ENCODE measurements around the gene CNP.

Gene CNP

DNA sequence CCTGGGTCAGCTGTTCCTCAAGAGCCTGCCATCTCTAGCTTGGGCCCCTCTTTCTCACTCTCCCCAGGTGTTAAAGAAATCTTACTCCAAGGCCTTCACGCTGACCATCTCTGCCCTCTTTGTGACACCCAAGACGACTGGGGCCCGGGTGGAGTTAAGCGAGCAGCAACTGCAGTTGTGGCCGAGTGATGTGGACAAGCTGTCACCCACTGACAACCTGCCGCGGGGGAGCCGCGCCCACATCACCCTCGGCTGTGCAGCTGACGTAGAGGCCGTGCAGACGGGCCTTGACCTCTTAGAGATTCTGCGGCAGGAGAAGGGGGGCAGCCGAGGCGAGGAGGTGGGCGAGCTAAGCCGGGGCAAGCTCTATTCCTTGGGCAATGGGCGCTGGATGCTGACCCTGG lies 6.8 kb downstream of the CNP start:
- DNase-seq, result no peak

DNA sequence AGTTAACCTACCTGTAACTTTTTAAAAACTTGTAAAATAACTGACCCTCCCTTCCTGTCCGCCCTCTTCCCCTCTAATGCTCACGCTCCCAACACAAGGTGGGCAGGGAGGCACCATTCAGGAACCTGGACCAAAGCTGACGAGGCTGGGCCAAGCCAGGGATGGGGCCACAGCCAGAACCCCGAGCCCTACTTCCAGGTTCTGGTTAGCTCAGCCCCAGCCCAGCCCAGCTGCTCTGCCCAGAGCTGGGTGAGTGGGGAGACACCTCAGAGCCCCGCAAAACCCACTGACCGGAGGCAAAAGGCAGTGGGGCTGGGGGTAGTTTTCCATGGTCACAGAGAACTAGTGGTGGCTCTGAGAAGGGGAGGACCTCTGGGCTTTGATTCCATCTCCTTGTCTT lies 7.4 kb downstream of the CNP start:
- no peak for DNase-seq

DNA sequence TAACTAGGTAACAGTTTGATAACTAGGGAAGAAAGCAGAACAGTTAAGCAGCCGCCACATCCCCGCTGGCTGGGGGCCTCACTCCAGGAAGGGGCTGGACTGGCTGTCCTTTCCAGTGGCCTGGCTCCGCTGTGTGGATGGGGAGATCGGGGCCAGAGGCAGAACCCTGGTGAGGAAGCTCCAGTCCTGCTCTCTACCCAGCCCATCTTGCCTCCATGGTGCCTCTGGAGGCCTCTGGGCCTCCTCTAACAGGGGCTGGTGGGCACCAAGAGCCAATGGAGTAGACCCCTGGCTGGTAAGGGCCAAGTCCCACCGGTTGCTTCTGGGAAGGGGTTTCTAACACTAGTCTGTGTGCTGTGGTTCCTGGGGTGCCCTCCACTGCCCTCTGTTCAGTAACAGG lies 8.1 kb downstream of the CNP start:
- no peak for DNase-seq

DNA sequence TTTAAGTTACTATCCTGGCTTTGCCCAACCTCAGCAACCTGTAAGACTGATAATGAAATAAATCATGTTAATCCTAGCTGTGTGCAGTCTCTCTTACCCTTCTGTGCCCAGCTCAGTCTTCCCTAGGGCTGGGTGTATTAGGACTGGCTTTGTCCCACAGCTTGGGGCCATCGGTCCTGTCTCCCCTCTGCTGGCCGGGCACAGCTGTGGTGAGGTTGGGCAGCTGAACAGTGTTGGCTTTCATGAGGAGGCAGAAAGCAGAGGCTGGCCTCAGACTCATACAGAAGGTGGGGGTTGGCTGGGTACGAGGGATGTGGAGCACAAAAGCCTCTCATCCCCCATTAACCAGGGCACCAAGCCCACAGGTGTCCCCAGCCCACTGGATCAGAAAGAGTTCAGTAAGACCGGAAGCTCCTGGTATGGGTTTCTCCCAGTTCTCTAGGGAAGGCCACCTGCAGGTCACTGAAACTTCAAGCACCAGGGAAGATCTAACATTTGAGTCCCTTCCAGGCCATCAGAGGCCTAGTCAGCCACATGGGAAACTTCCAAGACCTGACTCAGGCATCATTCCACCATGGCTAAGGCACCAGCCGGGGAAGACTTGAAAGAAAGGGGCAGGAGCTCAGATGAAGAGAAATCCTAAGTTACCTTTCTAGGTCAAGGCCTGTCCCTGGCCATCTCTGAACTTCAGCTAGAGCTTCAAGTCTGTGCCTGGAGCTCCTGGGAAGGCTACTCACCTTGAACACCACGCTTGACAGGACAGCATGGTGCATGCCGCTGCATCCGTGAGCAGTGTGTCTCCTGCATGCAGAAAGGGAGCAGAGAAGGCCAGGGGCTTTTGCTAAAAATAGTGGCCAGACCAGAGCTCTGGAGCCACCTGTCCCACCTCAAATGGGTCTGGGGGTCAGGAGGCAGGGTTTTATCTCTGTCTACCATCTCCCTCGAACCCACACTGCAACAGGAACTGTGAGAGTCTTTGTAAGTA lies 8.8 kb downstream of the CNP start:
- no peak for DNase-seq

DNA sequence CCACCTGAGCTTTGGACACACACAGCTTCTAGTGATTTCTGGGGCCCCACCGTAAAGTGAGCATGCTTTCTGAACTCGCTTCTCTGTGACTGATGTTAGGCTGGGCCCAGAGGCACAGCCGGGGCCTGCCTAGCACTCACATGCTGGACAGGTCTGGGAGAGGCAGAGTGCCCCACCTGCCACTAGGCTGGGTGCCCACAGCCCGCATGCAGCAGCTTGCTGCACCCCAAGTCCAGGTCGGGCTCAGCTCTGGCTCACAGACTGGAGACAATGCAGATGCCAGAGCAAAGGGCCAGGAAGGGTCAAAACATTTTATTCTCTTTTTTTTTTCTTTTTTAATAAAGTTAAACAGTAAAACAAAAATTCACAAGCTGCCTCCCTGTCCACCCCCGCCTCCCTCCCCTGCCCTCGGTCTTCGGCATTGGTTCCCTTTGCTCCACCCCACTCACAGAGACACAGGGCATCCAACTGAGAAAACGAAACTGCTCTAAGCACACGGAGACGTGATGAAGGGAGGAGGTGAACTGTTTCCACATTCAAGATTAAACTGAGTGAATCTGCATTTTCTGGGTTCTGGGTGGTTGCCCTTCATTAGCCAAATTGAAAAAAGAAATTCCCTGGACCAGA lies 9.7 kb downstream of the CNP start:
- DNase-seq, result no peak

DNA sequence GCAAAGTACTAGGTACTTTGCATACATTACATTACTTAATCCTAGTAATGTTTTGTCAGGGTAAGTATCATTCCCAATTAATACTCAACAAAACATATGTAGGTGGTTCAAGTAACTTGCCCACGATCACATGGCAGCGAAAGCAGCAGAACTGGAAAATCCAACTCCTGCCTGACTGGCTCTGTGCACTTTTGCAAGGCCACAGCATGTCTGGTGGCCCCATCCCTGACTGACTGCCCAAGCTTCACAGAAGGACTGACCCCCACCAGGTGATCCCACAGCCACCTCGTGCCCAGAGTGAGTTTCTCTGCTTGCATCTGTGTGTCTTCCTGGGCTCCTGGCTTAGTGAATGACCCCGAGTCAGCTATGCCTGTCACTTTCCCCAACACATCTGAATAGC lies 11.4 kb downstream of the CNP start:
- DNase-seq, result no peak

DNA sequence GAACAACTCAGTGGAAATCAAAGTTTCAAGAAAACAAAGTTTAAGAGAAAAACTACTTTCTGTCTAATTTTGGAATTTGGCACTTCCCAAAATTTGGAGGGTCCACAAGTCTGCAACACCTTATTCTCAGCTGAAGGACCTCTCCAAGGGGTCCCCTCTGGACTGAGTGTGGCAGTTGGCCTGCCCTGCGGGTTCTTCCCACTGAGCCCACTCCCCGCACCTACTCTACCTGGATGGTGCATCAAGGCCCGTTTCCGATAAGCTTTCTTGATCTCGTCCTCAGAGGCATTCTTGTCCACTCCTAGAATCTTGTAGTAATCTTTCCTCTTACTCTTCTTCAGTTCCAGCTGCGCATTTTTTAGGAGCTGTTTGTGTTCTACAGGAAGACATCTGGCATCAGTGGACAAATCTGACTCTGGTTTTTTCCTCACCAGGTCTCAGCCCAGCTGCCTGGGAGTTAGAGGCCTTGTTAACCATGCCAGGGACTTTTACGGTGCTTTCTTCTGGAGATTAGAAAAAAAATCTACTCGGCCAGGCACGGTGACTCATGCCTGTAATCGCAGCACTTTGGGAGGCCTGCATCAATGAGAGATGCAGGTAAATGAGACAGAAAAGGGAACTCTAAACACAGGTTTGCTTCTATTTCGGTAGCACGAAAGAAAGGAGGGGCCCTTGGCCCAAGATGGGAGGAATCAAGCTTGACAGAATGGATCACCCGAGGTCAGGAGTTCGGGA lies 15.6 kb downstream of the CNP start:
- DNase-seq, result no peak

DNA sequence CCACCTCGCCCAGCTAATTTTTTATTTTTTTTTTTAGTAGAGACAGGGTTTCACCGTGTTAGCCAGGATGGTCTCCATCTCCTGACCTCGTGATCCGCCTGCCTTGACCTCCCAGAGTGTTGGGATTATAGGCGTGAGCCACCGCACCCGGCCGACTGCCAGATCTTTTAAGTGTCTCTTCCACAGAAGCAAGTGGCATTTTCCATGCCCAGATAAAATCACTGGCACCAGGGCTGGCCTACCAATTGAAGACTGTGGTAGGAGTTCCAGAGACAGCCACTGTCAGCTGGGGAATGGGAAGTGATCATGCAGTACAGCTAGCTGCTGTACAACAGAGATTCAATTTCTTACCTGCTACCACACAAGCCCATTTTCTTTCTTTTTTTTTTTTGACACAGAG lies 17.9 kb downstream of the CNP start:
- DNase-seq, result no peak

DNA sequence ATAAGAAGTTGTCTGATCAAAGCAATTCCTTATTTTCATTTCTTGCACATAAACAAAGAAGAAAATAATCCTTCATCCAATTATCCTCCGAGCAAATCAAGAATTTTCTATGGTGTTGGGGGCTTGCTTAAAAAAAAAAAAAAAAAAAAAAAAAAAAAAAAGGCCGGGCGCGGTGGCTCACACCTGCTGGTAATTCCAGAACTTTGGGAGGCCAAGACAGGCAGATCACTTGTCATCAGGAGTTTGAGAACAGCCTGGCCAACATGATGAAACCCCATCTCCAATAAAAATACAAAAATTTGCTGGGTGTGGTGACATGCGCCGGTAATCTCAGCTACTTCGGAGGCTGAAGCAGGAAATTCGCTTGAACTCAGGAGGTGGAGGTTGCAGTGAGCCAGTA lies 19.3 kb downstream of the CNP start:
- DNase-seq, result no peak

DNA sequence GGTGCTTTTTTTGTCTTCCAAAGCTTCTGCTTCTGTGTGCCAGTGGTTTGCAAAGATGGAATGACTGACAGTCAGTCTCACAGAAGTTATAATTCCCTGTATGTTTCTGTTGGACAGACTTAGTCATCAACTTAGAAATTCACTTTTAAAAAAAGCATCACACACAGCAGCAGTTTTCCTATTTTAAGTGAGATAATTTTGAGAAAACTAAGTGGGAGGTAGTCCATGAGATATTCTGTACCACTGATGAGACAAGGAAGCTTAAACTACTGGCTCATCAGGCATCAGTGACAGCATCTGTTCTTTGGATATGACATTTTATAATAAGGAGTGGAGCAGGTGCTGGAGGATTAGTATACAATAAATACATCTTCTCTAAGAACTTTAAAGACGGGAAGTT lies 20.0 kb downstream of the CNP start:
- no peak for DNase-seq

DNA sequence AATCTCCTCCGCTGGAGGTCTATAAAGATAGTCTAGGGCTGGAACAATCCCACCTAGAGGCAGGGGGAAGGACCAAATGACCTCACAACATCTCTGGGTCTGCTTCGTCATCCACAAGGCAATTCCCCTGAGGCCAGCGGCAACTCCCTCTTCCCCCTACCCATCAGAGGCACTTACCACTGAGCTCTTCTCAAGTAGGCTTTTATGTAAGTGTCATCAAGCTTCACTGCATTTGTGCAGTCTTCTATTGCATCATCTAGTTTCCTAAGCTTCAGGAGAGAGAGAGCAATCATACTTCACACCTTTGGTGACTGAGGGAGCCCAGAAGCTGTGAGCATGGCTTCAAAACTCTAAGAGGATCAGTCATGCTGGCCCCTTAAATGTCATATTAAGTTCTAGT lies 21.0 kb downstream of the CNP start:
- DNase-seq, result no peak

DNA sequence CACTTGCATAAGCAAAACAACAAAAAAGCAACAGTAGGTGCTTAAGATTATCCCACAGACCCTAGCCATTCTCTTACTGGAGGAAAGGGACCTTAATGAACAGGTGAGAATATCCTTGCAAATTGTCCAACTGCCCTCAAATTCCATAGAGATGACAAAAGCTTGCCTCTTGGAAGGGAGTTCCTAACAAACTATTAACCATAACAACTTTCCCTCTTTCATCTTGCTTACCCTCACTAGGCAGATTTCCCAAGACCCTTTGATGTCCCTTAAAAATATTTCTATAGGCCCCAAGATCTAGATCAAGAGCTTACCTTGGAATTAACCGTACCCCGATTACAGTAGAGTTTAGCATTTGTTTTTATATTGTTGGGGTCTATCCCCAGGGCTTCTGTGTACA lies 21.8 kb downstream of the CNP start:
- no peak for DNase-seq

DNA sequence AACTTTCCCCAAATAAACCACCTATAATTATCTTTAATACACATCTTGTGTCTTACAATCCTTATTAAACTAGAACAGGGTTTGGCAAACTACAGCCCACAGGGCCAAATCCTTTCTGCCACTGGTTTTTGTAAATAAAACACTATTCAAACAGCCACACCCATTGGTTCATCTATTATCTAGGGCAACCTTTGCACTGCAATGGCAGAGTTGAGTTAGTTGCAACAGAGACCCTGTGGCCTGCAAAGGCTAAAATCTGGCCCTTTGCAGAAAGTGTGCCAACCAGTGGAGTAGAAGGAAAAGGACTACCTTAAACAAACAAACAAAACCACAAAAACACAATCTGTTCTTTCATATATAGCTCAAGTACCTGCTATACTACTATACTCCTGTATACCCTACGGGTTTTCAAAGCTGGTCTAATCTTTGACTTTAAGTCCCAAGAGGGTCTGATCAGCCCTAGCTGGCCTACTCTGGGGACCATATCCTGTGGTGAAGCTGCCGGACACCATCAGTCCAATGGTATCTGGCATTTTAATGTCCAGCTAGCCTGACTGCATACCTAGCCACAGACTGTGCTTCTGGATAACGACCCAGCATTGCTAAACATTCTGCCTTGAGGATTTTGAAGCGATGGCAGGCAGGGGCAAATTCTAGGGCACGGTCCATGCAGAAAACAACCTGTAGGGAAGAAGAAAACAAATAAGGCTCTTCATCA lies 23.3 kb downstream of the CNP start:
- no peak for DNase-seq

DNA sequence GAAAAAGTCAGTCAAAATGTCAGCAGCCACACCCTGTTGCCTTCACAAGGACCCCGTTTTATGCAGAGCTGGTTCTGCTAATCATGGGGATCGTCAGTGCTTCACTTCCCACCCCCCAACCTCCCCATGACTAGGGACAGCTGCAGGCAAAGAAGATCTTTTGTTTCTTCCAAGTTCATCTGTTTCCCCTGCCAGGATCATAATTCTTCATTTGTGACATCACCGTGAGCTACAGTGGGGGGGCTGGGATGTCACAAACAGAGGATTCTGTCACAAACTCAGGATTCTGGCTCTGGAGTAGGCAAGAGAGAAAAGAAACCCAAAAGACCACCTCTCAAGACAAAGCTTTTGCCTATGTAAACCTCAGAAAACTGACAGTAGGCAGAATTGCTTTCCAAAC lies 26.0 kb downstream of the CNP start:
- DNase-seq, result no peak

DNA sequence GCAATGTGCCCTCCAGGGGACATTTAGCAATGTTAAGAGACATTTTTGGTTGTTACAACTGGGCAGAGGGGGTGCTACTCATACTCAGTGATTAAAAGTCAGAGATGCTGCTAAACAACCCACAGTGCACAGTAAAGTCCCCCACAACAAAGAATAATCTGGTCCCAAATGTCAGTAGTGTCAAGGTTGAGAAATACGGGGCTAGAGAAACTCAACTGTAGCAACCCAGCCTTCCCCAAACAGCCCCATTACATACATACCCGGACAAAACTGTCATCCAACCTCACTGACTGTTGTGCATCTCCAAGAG lies 30.2 kb downstream of the CNP start:
- no peak for DNase-seq

DNA sequence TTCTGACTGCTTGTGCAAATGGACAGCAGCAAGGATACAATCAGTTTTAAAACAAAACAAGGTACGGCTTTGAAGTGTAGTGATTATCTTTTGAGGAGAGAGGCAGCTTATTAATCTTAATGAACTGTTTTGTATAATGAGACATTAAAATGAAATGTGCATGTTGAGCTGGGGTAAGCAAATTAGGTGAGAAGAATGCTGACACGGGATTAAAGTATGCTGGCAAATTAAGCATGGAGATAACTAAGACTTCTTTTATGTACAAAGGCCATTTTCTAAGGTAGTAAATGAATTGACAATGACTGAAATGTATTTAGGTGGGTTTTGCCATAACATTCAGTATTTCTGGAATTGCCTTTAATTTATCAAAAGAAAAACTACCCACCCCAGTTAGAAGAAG lies 31.9 kb downstream of the CNP start:
- DNase-seq, result no peak

DNA sequence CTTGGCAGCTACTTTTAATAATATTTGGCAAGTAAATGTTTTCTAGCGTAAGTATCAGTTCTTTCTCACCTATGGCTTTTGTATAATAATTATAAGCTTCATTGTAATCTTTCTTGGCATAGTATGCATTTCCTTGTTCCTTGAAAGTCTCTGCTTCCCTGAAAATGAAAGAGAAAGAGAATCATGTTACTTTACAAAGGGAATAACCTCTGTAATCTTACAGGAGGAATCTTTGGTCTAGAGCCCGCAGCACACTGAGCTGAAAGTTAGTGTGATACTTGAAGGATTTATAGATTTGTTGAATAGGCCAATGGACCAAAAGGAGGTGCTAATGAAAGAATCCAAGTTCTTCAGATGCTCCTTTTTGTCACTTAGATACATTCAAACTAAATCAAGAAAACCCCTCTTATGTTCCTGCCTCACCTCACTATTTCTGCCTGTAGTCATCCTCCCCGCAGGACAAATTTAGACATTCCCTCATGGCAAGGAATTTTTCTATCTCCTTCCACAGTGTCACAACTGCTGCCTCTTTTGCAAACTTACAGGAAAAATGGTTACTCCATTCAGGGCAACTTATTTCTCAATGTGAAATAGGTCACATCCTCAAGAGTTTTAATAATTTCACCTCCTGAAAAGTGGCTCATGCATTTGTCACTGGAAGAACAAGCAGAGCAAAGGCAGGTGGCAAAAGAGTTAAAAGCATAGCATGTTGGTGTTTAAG lies 34.0 kb downstream of the CNP start:
- no peak for DNase-seq

DNA sequence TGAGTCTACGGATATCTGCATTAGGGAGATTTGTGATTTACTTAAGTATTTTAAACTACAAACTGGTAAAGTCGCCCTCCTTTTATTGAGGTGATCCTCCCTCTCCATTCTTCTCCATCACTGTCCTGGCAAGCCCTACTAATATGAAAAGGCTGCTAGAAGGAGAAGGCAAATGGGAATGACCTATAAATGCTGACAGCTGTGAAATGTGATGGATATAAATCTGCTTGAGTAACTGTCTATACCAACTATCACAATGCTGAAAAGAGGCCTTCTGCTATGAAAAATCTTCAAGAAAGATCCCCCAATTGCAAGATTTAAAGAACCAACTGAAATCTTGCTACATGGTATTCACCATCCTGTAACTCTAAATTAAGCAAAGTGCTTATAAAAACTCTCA lies 35.1 kb downstream of the CNP start:
- no peak for DNase-seq

DNA sequence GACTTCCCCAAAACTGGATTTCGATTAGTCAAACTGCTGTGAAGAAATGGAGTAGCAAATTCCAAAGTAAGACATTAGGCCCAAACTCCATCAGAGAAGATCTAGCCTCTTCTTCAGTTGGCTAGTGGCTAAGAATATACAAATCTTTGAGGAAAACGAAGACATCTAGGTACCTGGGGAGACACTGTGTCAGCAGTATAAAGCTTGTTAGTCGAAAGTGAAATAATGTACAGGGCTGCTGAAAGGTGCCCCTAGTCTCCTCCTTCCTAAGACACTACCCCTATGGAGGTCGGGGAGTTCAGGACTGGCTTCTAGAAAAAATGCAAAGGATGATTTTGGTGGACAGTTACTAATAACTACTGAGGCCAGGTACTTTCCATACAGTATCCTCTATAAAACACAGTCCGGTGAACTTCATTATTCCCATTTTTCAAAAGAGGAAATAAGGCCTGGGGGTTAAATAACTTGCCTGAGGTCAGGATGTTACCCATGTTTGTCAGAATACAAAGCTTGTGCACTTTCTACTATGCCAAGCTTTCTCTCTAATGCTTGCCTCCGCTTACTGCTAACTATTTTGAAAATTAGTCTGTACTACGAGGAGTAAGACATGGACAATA lies 35.7 kb downstream of the CNP start:
- DNase-seq, result no peak

DNA sequence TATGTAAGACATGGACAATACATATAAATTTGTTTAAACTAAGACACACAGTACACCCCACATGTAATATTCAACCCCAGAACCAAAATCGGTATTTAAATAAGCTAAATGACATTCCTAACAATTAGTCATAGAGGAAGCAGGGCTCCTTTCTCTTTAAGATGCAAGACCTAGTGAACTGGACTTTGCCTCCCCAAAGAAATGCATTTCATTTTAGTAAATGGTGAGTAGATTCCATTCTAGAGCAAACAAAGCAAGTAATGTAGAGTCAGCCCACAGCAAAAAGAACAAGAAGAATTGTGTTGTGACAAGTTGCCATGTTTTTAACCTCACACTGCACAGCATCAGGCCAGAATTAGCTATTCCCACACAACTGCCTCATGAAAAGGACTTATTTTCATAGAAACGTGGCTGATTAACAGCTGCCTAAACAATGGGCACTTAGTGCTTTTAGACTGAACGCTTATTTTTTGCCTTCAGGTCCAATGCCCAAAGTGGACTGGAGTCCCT lies 36.3 kb downstream of the CNP start:
- no peak for DNase-seq

DNA sequence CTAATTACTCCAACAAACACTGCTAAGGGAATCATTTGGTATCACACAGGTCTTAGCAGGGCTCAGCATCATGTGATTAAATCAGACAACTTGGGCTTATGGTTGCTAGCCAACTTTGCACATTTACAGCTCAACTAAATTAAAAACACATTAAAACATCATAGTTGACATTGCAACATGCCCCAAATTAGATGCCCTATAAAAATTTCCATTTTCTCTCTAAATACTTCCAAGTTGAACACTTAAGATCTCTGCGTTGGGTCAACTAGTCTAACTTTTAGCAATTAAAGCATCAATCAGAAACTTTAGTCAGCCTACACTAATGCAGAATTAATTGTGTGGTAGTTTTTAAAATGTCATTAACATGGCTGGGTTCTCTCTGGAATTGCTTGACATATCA lies 38.6 kb downstream of the CNP start:
- no peak for DNase-seq

DNA sequence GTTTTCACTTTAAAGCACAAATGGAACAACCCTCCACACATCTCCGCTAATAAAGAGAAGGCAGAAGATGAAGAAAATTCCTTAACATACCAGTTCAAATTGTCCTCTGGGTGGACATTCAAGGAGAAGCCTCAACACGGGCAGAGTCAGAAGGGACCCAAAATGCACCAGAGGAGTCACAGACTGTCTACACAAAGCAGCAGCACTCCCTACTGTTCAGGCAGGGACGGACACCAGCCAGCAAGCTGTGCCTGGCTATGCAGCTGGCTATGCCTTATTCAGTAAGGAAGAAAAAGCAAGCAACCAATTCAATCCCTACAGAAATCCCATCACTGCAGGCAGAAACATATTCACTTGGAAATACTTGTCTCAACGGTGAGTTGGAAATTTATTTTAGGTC lies 42.6 kb downstream of the CNP start:
- no peak for DNase-seq
